CD4-positive, alpha-beta T cell treated with Interleukin-12 subunit alpha and Interleukin-12 subunit beta, for 1 hour (primary cell): Measurements from ENCODE around the gene GPER1.
"Not testable (repeated sequence)": the region's sequence is repeated elsewhere in the genome, so short reads cannot be mapped to it uniquely, and the experiment has no call there.

ENCODE experiments used
- DNase-seq: peaks from one replicate; pipeline ENCODE4 v3.0.0-alpha.2; 2020

GPER1 gene

DNA sequence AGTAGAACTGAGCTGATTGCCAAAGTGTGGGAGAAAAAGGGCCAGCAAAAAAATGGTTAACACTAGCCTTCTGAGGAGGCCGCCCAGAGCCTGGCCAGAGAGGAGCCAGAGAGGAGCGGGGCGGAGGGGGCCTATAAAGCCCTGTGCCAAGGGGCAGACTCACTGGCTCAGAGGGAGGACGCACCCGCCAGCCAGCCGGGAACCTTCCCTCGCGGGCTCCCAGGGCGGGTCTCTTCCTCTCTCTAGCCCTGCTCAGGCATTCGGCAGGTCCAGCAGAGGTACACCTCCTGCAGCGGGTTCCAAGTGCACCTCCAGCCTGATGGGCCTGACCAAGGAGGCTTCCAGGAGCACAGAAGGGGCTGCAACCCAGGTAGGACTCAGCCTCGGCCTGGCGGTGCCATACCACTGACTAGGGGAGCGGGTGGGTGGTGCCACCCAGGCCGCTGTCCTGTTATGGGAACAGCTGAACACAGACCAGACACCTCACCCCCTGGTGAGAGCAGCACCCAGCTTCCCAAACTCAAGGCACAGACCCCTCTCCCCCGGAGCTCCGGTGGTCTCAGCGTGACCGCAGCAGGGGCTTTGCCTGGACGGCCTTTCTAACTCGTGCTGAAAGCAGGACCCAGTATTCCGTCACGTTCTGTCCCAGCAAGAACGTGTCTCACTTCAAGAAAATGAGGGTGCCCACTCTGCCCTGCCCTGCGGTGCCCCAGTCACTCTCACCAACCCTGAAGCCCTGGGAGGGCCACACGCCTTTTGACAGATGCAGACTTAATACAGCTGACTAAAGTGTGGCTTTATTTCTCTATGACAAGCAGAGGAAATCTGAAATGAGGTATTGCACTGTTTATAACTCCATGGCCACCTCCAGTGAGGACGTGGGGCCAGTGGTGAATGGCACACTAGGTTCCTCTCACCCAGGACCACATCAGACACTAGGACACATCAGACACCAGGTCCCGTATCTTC, at the start of gene GPER1:
Gene GPER1, plus strand, starts transcription at position 162 of the 969 bp plus-strand sequence. CDS start 3,616 bp downstream, outside the sequence.
- DNase-seq, result no peak

DNA sequence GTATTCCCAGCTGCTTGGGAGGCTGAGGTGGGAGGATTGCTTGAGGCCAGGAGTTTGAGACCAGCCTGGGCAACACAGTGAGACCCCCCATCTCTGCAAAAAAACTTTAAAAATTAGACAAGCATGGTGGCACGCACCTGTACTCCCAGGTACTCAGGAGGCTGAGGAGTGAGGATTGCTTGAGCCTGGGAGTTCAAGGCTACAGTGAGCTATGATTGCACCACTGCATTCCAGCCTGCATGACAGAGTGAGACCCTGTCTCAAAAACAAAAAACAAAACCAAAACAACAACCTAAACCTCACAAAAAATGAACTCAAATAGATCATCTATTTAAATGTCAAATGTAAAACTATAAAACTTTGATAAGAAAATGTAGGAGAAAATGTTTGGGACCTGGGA, 47.7 kb upstream of the GPER1 start:
- not testable (repeated sequence) for DNase-seq

DNA sequence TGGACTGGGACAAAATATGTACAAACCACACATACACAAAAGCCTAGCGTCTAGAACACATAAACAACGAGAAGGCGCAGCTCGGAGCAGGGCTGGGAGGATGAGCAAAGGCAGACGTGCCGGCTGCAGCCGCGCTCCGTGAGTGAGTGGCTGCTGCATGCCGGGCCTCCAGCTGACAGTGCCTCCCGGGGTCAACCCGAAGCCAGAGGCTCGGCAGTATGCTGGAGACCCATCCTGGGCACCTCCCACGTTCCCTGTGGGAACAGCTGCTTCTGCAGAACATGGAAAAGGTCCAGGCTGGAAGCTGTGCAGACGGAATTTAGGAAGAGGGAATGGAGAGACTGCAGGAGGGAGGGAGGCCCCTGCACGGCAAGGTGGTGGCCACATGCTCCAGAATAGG, 47.1 kb upstream of the GPER1 start:
- no peak for DNase-seq

DNA sequence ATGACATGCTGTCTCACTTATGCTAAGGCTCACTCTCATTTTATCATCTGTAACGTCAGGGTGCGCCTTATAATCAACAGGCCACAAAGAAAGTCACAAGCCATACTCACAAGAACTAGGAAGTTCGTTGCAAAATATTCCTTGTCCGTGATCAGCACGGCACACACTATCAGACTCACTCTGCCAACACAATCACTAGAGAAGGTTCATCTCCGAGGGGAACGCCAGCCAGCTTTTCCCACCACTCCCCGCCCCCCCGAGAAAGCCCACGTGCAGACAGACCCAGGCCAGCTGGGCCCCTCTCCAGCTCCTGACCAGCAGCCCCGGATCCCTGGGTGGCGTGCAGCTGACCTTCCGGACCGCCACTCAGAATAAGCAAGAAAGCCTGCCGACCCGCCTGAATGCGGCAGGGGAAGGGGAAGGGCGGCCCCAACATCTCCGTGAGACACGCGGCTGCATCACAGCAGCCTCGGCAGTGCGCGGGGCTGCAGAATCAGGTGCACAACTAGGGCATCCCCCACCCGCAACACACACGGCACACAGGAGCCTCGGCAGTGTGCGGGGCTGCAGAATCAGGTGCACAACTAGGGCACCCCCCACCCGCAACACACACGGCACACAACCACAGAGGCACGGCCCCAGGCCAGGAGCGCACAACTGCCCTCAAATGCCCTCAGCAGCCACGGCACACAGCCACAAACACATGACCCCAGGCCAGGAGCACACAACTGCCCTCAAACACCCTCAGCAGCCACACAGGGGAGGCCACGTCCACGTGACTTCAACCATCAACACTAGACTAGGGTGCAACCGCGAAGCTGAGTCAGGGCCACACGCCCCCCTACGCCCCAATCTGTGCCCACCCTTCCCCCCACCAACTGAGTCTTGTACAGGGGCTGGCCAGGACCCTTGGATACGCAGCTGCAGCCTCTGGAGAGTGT, 46.1 kb upstream of the GPER1 start:
- DNase-seq, result peak; percentile 31

DNA sequence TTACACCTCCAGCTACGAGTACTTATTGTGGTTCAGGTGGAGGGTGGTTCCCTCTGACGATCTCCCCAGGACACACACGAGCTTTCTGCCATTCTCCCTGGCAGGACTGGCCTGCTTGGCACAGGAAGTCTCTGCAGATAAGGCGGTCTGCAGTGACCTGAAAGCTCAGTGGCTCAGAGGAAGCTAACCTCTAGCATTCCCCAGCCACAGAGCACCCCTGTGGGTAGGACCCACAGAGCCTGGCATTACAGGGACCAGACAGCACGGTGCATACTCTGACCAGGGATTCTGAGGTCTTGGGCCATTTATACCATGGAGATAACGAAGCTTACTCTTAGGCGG, 45.5 kb upstream of the GPER1 start:
- no peak for DNase-seq

DNA sequence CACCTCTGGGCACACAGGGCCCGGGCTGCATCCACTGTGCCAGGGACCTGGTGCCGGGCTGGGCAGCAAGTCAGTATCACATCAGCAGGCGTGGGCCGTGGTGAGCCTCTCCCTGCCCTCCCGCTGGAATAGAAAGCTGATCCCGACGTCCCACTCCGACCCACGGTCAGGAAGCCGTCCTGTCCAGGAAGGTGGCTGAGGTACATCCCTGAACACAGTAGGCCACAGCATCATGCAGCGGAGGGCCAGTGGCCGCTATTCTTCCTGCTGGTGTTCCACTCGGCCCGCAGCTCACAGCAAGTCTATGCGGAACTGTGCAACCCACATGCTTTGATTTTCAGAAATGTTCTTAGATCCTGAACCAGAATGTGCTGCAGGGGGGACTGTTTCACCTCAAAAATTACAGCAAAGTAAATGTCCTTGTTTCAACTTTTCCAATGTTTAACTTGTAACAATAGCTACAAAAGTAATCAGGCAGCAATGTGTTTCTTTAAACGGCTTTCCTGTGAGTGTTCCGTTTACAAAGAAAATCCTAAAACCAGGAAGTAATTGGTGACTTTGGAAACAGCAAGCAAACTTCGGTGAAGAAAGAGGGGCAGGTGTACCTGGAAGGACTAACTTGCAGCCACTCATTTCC, 44.2 kb upstream of the GPER1 start:
- DNase-seq, result no peak

DNA sequence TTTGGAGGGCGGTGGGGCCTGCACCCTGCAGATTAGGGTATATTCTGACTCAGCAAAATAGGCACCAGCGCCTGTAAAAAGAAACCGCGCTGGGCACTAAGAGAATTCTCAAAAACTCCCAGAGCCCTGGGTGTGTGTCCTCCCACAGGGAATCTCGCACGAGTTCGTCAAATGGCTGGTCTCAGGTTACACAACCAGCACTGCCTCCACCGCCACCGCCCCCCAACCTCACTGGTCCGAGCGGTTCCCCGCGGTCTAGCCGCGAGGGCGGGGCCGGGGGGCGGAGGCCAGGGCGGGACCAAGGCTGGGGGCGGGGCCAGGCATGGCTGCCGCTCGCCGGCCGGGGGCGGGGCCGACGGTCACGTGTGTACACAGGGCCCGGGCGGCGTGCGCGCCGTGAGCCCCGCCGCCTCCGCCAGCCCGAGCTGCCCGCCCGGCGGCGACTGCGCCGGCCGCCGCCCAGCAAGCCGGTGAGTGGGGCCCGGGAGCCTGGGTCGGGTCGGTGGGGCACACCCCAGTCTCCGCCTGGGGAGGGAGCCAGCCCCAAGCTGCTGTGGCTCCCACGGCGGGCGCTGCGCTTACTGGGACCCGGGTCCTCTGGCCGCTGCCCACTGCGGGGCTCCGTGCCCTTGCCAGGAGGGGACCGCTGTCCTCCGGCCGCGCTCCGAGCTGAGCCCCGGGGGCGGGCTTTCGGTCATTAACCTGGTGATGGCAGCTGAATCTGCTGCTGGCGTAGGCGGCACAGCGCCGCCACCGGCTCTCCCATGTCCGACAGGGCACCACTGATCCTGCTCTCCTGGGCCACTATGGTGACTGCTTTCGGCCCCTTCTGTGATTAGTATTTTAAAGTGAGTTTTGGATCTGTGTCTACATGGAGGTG, 43.5 kb upstream of the GPER1 start, which contains the start of gene GPR146:
Gene GPR146, plus strand, starts transcription at position 358 of the 880 bp plus-strand sequence. CDS start 12,970 bp downstream, outside the sequence.
- peak; percentile 92 for DNase-seq

DNA sequence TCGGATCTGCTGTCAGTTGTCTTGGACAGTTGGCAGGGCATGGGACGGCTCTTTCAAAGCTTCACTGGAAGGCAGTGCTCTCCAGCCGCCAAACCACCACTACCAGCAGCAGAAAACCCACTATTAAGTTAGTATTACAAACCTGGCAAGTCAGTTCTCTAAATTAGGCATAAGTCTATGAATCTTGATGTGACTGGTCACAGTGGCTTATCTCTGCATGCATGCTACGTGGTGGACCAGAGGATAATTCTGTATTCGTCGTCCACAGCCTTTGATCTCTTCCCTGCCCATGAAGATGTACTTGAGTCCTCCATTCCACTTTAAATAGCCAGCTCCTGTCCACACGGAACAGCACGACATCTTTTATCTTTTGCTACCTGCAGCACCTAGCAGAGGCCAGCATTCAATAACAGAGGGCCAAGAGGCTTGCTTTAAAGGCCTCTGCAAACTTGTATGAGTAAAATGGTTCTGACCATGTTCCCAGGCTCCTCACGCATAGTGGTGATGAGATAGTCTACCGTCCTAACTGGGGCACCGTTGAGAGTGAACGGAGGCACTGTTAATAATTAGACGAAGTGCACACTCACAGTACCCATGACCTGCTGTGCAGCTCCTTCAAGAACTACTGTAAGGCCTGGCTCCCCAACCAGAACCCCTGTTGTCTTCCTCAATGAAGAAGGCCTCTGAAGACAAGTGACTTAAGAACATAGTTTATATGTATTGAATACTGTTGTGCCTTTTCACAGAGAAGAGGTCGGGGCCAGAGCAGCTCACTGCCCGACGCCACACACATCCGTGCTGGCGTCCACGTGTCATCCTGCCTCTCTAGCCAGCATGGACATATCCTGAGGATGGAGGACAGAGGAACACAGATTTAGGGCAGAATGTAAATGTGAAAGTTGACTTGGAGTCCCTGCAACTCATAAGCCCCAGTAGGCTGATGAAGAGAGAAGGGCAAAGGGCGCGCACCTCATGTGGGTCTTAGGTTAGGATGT, 42.5 kb upstream of the GPER1 start:
- DNase-seq, result no peak

DNA sequence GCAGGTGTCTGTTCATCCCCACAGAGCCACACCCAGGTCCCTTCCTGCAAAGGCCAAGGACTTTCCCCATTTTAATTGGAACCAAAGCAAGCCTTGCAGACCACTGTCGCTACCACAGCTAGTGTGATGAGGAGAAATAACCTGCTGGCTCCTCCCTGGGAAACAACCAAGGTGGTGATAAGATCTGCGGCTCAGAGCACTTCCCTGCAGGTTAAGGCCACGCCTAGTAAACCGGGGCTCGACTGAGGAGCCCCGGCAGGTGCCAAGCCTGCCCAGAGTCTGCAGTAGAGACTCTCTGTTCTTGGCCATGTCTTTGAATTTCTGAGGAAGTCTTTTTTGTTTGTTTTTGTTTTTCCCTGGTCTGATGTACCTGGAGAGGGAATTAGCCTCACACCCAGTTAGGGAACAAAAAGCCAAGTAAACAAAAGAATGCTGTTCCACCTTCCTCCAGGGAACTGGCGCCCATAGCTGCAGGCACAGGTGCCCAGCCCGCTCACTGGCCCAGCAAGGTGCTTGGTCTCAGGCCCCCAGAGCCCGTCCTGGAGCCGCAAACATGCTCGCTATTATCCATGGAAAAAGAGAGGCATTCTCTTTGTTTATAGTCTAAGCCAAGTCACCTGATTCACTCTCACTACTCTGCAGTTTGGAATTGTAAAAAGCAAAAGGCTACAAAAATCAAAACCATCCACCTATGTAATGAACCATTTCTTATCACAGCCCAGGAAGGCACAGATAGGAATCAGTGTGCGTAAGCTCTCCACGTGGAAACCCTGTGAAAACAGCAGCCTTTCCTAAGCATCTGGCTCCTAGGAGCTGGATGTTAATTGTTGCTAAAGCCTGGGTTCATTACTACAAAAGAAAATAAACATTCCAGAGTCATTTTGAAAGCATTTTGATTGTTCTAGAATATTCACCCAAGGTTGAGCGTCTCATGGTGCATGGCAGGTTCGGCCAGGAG, 40.9 kb upstream of the GPER1 start:
- DNase-seq, result peak; percentile 79

DNA sequence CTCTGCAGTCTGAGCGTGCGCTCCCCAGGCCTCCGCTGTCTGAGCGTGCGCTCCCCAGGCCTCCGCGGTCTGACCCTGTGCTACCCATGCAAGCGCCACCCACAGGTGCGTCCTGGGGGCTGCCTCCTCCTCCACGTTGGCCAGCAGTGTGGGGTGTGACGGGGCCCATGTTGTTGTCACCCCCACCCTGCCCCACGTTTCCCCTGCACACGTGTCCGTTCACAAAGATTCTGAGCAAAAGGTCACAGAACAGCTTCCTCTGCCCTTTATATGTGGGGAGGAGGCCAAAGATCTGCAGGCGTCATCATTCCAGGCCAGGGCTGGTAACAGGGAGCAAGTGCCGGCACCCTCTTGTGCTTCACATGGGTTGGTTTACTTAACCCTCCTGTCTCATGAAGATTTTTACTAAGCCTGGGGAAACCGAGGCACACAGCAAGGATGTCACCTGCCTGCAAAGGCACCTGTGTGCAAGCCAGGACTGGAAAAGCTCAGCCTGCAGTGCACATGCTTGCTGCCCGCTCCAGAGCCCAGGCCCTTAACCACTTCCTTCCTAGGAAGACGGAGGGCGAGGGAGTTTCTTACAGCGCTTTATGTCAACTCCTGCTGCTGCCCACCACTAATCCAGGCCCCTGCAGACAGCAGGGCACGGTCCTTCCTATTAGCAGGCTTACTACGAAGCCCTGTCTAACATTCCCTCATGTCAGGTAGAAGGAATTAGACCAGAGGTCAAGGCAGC, 38.7 kb upstream of the GPER1 start:
- DNase-seq, result no peak

DNA sequence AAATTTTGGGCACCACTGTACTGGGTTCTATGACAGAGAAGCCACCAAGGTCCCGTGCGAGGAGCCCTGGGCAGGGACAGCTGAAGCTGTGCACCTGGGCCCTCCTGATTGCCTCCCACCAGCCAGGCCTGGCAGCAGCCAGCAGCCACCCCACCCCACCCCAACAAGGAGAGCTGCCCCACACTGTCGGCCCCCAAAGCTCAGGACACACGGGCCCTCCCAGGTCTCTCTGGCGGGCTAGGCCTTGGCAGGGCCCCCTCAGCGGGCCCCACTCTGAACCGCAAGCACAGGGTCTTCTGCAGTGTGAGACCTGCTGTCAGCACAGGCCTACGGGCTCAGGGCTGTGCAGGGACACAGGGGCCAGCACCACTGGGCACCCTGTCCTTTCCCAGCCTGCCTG, 38.1 kb upstream of the GPER1 start:
- no peak for DNase-seq

DNA sequence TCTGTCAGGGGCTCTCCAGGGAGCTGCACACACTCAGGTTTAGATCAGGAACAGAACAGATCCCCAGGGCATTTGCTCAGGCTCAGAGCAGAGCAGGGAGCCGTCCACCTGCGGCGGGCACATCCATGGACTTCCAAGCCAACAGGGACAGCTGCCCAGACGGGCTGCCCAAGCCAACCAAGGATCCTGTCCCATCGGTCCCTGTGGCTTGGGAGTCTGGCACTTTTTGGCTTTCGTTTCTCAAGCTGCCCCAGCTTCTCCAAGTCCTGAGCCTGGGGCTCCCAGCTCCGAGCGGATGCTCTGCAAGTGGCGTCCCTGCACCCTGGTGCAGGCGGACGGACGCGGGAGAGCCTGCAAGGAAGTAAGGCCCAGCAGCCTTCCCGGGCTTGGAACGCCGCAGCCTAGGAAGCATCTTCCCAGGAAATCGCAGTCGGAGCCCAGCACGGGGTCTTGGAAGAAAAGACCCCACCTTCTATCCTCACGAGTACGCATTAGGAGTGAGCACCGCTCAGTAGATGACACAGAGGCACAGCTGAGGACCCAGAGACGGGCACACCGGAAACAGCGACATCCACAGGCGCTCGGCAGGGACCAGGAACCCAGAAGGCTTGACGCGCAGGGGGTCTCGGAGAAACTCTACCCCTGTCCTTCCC, 37.5 kb upstream of the GPER1 start:
- DNase-seq, result no peak

DNA sequence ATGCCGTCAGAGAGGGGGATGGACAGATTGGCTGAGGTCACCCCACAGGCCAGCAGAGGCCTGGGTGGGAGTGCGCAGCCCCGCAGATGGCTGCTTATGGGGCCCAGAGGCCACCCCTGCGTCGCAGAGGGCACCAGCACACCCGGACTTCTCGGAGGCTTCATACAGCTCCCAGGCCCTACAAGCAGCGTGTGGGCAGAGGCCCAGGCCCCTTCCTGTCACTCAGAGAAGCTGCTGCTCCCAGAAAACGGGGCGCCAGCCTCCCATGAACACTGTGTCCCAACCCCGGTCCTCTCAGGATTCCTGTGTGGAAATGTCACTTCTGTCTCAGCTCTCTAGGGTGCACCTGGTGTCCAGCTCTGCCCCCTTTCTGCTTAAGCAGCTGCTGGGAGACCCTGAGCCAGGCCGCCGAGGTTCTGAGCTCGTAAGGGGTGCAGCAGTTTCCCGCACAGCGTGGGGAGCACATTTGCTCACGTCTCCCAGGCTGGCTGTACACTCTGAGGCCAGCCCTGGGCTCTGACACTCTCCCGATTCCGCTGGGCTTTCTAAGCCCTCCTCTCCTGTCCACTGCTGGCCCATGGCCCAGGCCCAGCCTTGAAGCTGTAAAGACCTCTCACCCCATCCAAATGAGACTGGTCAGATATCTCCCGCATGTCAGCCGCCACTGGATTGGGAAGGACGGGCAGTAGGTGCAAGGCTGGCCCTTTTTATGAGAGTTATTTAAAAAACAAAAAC, 36.8 kb upstream of the GPER1 start:
- DNase-seq, result no peak

DNA sequence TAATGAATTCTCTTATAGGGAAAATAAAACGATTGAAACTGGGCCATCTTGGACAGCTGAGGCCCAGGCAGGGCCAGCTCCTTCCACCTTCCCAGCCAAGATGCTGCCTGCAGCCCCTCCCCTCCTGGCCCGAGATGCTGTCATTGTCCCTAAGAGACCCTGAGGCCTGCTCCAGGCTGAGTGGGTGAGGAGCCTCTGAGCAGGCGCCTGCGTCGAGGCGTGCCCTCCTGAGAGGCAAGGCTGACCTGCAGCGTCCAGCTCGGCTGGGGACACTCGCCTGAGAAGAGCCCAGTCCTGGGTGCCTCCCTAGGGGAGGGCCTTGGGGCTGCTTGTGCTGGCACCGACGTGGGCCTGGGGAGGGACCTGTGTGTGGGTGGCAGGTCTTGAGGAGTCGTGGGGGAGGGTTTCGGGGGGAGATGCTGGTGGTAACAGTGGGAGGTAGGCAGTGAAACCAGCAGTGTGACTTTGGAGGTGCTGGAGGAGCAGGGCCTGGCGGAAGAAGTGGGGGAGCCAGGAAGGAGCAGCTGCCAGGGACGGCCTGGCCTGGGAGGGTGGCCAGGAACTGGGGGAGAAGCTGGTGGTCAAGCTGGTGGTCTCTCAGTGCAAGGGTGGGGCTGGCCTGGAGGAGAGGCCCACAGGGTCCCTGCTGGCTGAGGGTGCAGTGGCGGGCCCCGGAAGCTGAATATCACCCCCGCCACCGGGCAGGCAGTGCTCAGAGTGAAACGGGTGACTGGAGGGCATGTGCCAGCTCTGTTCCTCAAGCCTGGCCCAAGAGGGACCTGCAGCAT, 35.7 kb upstream of the GPER1 start:
- no peak for DNase-seq

DNA sequence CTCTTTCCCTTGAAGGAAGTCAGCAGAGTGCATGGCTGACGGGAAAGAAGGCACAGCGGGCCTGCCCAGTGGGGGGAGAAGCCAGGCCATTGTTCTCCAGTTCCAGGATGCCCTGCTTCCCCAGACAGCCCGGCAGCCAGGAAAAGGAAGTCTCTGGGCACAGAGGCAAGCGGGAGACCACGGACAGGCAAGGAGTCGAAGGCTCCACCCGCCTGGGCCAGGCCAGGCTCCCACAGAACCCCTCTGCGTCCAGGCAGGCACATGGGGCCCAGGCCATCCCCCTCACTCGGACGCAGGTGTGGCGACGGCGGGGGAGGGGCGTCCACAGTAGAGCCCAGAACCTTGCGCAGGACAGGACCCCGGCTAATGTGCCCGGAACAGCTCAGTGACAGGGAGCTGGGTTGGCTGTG, 34.9 kb upstream of the GPER1 start:
- DNase-seq, result no peak

DNA sequence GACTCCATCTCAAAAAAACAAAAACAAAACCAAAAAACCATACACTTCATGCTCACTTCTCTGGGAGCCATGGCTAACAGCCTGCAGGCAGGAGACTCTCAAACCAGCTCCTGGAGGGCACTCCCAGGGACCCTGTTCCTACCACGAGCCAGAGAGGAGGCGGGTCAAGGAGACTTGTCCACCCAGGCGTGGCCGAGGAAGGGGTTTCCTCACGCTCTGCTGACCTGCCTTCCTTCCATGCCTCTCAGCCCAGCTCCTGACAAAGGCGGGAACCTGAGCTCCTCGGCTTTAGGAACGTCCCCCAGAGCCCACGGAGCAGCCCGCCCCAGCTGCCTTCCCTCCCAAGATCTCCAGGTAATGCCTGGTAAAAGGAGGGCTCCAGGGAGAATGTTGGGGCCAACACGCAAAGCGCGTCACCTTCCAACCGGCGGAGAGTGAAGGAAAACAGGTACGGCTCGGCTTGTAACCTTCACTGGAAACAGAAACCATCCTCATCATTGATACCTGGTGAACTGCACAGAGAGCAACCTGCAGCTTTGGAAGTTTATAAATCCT, 34.0 kb upstream of the GPER1 start:
- DNase-seq, result no peak
